Esophagus muscularis mucosa (tissue), 4 donors: ENCODE data around the gene CDX1. TPM values are rescaled to one million over a fixed set of nuclear protein-coding genes. Genes with fewer than 3 reads are reported as not detected.

Experiments
- DNase-seq: peaks from one replicate; pipeline ENCODE4 v3.0.0-alpha.2; 2017; ENCODE audit errors: extremely low spot score
- H3K27ac ChIP-seq, 4 donors: fragments of 200-600 bp; sonication (generic); replicated peaks in 1 of 4; 1 replicate in 3 of 4; 2 replicates in 1 of 4; pipeline ENCODE4 v1.5.1; 2016 to 2019; ENCODE audit warnings: mild to moderate bottlenecking in 1 of 4
- H3K27me3 ChIP-seq, 4 donors: fragments of 200-600 bp; sonication (generic); one replicate each; pipeline versions ENCODE4 v1.5.1 to v1.6.0; 2016 to 2019
- H3K36me3 ChIP-seq, 4 donors: fragments of 200-600 bp; sonication (generic); one replicate each; pipeline ENCODE4 v1.5.1; 2016 to 2019
- H3K4me1 ChIP-seq, 4 donors: fragments of 200-600 bp; sonication (generic); one replicate each; pipeline ENCODE4 v1.5.1; 2016 to 2019
- H3K4me3 ChIP-seq, 4 donors: fragments of 200-600 bp; sonication (generic); 1 replicate in 2 of 4; 2 replicates in 2 of 4; pipeline ENCODE4 v1.5.1; 2016 to 2019; ENCODE audit warnings: mild to moderate bottlenecking in 4 of 4, moderate library complexity in 1 of 4
- H3K9me3 ChIP-seq, 4 donors: fragments of 200-600 bp; sonication (generic); 1 replicate in 3 of 4; 2 replicates in 1 of 4; pipeline ENCODE4 v1.5.1; 2016 to 2019
- CTCF ChIP-seq, 3 experiments: fragments of 200-600 bp in 2 of 3; fragments of 450-650 bp in 1 of 3; sonication (generic) in 2 of 3; IDR thresholded peaks; one replicate each; pipeline ENCODE4 v1.5.1; 2017 to 2019; ENCODE audit warnings: antibody characterized with exemption in 3 of 3, mild to moderate bottlenecking in 2 of 3, moderate library complexity in 1 of 3
- EP300 ChIP-seq: sonication (generic); formaldehyde crosslinking; IDR thresholded peaks from one replicate; pipeline ENCODE4 v1.6.1; 2017; ENCODE audit warnings: antibody characterized with exemption
- POLR2A ChIP-seq: fragments of 450-650 bp; IDR thresholded peaks from one replicate; pipeline ENCODE4 v1.6.1; 2017; ENCODE audit warnings: antibody characterized with exemption, moderate library complexity, mild to moderate bottlenecking, low read depth
- POLR2AphosphoS5 ChIP-seq, 2 donors: sonication (generic); formaldehyde crosslinking; IDR thresholded peaks; one replicate each; pipeline ENCODE4 v1.6.1; 2017; ENCODE audit warnings: antibody characterized with exemption in 2 of 2
- WGBS: methylation state at CpG from one replicate; pipeline ENCODE4 v1.1.5; 2018; 5-methylcytosine and 5-hydroxymethylcytosine counted together
- intact Hi-C: fragments of 100-400 bp; cut with DNase I; formaldehyde crosslinking; loops from one replicate; pipeline ENCODE4 v1.15.1; 2023
- total RNA-seq, 4 donors: library from RNA; depleted of rRNA; stranded (reverse); fragments of >200 nt; gene quantifications; one replicate each; pipeline versions ENCODE4 v1.1.0 to v1.2.1, GENCODE V29; 2016

CDX1 gene
- total RNA-seq, 4 donors from 2014 or later = 0.23 TPM; not detected in 3

GRCh38 chr5:150126199-150126920 is 40.2 kb upstream of the CDX1 start:
- intact Hi-C loops = no loop called here
- no peak for TF ChIP-seq POLR2AphosphoS5 (IDR thresholded peaks at IDR 0.05)
- no peak for TF ChIP-seq POLR2A
- no peak for TF ChIP-seq EP300
- TF ChIP-seq CTCF (IDR thresholded peaks at IDR 0.05) = no peak
- H3K27ac ChIP-seq = no peak overlapping the region

GRCh38 chr5:150126921-150127265 is 39.7 kb upstream of the CDX1 start:
- TF ChIP-seq EP300 (no peak), POLR2AphosphoS5 (IDR thresholded peaks at IDR 0.05) (no peak), POLR2A (no peak), CTCF (IDR thresholded peaks at IDR 0.05) (no peak)
- Histone ChIP-seq H3K36me3 (peaks cover 33 to 88% (median 72%) of the 10 kb centered on the region in 4 donors), H3K9me3 (no peaks in the 10 kb centered on the region), H3K27me3 (no peaks in the 10 kb centered on the region), H3K27ac (no peak overlapping the region), H3K4me1 (peaks cover 11 to 32% (median 24%) of the 10 kb centered on the region in 4 donors), H3K4me3 (no peak overlapping the region)
- 92% methylated on average over 6 of the region's 6 CpGs for WGBS
- DNase-seq = no peak
- intact Hi-C loops = no loop called here

More at GRCh38 chr5:150126199-150126920, 40.2 kb upstream of the CDX1 start:
- Histone ChIP-seq H3K27me3 (no peaks in the 10 kb centered on the region), H3K4me3 (no peak overlapping the region), H3K36me3 (peaks cover 37 to 90% (median 74%) of the 10 kb centered on the region in 4 donors), H3K4me1 (peaks cover 11 to 26% (median 19%) of the 10 kb centered on the region in 4 donors), H3K9me3 (no peaks in the 10 kb centered on the region)
- 88% methylated on average over 9 of the region's 10 CpGs for WGBS
- no peak for DNase-seq

- H3K4me1 ChIP-seq = peaks cover 24 to 57% (median 42%) of the 10 kb centered on the region in 4 donors
- intact Hi-C loops = no loop called here
- H3K27ac ChIP-seq = peak overlapping the region in 2 of 4 donors; percentile 16 to 25
- no peak for DNase-seq
- H3K36me3 ChIP-seq = peaks cover 21 to 85% (median 67%) of the 10 kb centered on the region in 4 donors
- H3K9me3 ChIP-seq = no peaks in the 10 kb centered on the region
- no peaks in the 10 kb centered on the region for H3K27me3 ChIP-seq
- no peak overlapping the region for H3K4me3 ChIP-seq
- 55% methylated on average over 8 of the region's 8 CpGs for WGBS
- TF ChIP-seq POLR2A (no peak), EP300 (no peak), POLR2AphosphoS5 (IDR thresholded peaks at IDR 0.05) (no peak), CTCF (IDR thresholded peaks at IDR 0.05) (no peak)
Measured at GRCh38 chr5:150129454-150129812, 37.1 kb upstream of the CDX1 start.

- 27% methylated on average over 20 of the region's 25 CpGs for WGBS
- Histone ChIP-seq H3K27me3 (no peaks in the 10 kb centered on the region), H3K36me3 (peaks cover 20 to 85% (median 67%) of the 10 kb centered on the region in 4 donors), H3K4me1 (peaks cover 27 to 62% (median 44%) of the 10 kb centered on the region in 4 donors), H3K27ac (peak overlapping the region; percentile 16 to 30 (median 26)), H3K9me3 (no peaks in the 10 kb centered on the region), H3K4me3 (peak overlapping the region in 1 of 4 donors; percentile 33)
- peak; percentile 45 to 58 for TF ChIP-seq POLR2AphosphoS5 (IDR thresholded peaks at IDR 0.05)
- no peak for TF ChIP-seq POLR2A
- peak; percentile 95 to 97 (median 97) for TF ChIP-seq CTCF (IDR thresholded peaks at IDR 0.05)
- intact Hi-C loops = loop anchor here (1.0 to 10.0 kb wide), 3 partner anchors 31 to 315 kb away; partner anchors contain the start of gene RPS14
- DNase-seq = peak; percentile 95
Measured at GRCh38 chr5:150129813-150130492, 36.6 kb upstream of the CDX1 start.
